GM19468 (cell line): ENCODE measurements around the gene SLC13A3.

Source experiments
- ATAC-seq: cut with Tn5 transposase; IDR thresholded peaks from one replicate; pipeline ENCODE4 v1.9.1; 2021; ENCODE audit warnings: mild to moderate bottlenecking, moderate library complexity, moderate number of reproducible peaks; ENCODE audit not compliant: unreplicated experiment; ENCODE audit errors: extremely low read depth

The SLC13A3 gene

GRCh38 chr20:46564241-46564957 is 86.9 kb downstream of the SLC13A3 start:
- ATAC-seq: no peak

GRCh38 chr20:46563860-46564221 is 87.4 kb downstream of the SLC13A3 start:
- no peak for ATAC-seq

DNA sequence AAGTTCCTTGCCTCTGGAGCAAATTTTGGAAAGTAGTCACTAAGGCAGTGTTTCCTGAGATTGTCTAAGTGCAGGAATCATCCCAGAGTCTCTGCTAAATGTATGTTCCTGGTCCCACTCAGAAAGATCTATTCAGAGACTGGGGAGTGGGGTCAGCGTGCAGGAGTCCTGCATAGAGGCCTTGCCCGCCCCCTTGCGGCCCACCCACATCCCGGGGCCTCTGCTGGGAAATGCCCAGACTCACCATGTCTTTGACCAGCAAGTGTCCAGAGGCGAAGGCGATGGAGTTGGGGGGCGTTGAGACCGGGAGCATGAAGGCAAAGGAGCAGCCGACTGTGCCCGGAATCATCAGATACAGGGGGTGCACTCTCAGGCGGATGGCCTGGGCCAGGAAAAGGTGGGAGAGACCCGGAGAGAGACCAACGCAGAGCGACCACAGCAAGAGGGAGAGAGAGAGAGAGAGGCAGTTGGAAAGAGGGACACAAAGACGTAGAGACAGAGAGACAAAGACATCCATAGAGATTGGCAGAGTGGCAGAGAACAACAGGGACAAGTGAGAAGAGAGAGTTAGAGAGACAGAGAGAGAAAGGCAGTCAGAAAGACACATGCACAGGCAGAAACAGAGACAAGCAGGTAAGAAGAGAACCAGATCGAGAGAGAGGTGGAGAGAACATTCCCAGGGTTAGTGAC is 87.9 kb downstream of the SLC13A3 start:
- ATAC-seq: no peak

DNA sequence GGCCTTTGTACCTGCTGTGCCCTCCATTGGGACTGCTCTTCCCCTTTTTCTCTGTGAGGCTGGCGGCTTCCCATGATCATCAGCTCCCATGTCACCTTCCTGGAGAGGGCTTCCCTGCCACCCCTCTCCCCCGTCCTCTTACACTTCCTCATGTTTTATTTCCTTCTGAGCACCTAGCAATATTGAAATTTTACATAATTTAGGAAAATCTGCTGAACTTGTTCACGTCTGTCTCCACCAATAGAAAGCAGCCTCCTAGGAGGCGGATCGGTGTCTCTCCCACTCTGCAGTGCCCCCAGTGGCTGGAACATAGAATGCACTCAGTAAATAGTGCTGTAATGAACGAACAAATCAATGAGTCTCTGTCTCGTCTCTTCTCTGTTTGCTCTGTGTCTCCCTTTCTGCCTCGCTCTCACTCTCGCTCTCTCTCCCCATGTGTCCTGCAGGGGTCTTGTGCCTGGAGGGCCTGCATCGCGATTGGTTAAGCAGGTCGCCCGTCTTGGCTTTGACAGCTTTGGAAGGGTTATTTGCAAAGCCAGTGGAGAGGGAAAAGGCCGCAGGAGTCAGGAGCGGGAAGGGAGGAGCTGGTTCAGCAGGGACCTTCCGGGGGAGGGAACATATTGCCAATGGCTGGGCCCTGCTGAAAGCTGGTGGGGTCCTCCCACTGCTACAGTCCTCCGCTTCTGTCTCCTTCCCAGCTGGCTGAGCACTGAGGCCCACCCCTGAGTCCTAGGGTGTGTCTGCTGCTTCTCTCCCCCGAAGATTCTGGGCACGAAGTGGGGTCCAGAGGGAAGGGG is 88.7 kb downstream of the SLC13A3 start:
- ATAC-seq: no peak

DNA sequence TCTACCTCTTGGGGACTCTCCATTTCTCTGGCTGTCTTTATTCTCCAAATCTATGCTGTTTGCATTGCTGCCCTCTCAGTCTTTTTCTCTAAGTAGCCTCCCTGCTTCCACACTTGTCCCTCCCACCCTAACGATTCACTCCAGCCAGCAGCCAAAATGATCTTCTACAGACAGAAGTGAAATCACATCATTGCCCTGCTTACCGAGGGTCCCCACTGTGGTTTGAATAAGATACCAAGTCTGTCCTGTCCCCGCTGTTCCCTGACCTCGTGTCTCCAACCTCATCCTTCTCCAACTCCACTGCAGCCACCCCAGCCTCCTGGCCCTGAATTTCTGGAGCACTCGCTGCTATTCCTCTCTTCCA is 89.3 kb downstream of the SLC13A3 start:
- no peak for ATAC-seq

DNA sequence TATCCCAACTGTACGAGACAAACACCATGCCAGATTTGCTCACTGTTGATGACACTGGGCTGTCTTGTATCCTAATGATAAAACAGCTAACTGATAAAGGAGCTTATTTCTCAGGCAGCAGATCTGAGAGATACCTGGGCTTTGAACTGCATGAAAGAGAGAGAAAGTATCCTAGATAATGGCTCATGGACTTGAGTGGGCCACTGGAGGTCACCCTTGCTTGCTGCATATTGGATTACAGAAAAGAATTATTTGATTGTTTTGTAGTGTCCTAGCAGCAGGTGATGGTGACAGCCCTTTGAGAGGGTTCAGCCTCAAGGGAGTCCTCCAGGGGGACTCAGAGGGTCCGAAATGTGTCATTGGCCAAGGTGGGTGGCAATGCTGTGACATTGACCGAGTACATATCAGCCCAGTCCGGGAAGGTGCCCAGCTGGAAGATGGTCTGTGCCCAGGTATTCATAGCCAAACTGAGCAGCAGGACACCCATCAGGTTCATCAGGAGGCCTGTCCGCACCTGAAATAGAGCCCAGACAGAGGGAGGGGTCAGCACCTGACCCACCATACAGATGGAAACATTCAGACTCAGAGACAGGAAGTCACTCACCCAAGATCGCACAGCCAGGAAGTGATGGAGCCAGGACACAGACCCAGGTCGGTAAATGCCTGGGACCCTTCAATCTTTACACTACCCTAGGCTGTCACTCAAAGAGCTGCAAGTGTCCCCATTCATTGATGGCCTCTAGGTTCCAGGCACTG is 91.4 kb downstream of the SLC13A3 start:
- no peak for ATAC-seq

GRCh38 chr20:46559001-46559400 is 92.3 kb downstream of the SLC13A3 start:
- ATAC-seq: no peak

GRCh38 chr20:46558511-46558959 is 92.7 kb downstream of the SLC13A3 start:
- ATAC-seq: no peak

GRCh38 chr20:46557231-46557956 is 93.9 kb downstream of the SLC13A3 start:
- no peak for ATAC-seq

- ATAC-seq: no peak
These were observed 95.8 kb downstream of the SLC13A3 start for GRCh38 chr20:46555370-46555956.

GRCh38 chr20:46554828-46555227 is 96.4 kb downstream of the SLC13A3 start:
- ATAC-seq: no peak

GRCh38 chr20:46553926-46554325 is 97.3 kb downstream of the SLC13A3 start:
- ATAC-seq: no peak

DNA sequence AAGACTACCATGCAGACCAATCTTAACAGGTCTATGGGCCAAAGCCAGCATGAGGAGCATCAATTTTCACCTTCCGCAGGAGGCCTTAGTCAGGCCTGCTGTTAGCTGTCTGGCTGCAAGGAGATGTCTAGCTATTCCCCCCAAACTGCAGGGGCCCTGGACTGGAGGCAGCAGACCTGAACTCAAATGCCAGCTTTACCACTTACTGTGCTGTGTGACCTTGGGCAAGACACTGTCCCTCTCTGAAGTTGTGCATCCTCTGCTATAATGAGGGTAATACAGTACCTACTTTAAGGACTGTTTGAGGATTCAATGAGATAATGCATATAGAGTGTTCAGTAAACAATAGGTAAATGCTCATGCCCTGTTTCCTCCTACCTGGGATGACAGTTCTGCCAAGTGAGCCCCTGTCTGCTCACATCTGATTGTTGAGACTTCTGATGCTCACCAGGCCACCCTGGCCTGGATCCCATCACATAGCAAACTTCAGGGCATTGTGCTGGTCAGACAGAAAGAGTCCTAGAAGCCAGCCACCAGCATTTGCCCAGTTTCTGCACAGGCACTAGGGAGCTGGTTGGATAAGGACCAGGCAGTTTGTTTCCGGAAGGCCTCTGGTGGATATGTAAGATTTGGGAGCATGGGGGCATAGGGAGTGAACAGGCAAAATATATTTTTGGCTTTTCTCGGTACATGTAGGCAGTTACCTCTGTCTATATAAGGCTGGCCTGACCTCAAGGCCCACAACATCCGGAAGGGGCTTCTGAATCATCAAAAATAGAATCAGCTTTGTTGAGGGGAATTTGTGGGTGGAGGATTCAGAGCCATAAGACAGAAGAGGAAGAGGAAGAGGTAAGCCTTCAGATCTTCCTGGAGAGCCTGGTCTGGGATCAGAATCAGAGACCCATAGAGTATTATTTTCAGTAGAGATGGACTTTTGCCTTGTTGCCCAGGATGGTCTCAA is 98.5 kb downstream of the SLC13A3 start:
- no peak for ATAC-seq

- no peak for ATAC-seq
These were observed 99.5 kb downstream of the SLC13A3 start for GRCh38 chr20:46551522-46552381.

GRCh38 chr20:46550461-46550860 is 100.8 kb downstream of the SLC13A3 start, which contains the start of gene OCSTAMP:
TSS of gene OCSTAMP (minus strand) at chr20:46550654. CDS start at chr20:46550560, 94 bp downstream.
- no peak for ATAC-seq

- ATAC-seq: no peak
These were observed 101.9 kb downstream of the SLC13A3 start for GRCh38 chr20:46549188-46549972.
